Endothelial cell of umbilical vein (primary cell): ENCODE data around the gene GYG1. TPM values are rescaled to one million over a fixed set of nuclear protein-coding genes. Genes with fewer than 3 reads are reported as not detected.

Experiments
- BruUV-seq: library from RNA; stranded (reverse); fragments of 400-500 nt; replicated peaks from 2 replicates; lab custom pipeline; 2021; lab: Mats Ljungman, UMichigan
- CTCF ChIA-PET: fragments of 300-600, 350-600 bp; sonication (Branson Sonifier 250); formaldehyde crosslinking; loops from one replicate; lab custom pipeline; 2021; ENCODE audit warnings: antibody characterized with exemption, inconsistent platforms; lab: Charles Lee
- POLR2A ChIA-PET: fragments of 300-600, 350-600 bp; sonication (Branson Sonifier 250); formaldehyde crosslinking; loops from one replicate; lab custom pipeline; 2021; ENCODE audit warnings: antibody characterized with exemption, inconsistent platforms; lab: Charles Lee
- DNase-seq: peaks from one replicate; pipeline ENCODE4 v3.0.0-alpha.2; 2011; ENCODE audit warnings: low read depth, low spot score
- FAIRE-seq: peaks from 2 replicates; lab custom pipeline; 2011; peaks lifted over from hg19 to GRCh38; lab: Jason Lieb, UNC
- H2AFZ ChIP-seq: 2 replicates; pipeline ENCODE4 v1.6.0; 2012; ENCODE audit warnings: low read depth, low read length, control low read depth, inconsistent platforms
- H3K27ac ChIP-seq: 2 replicates; pipeline ENCODE4 v1.5.1; 2011; ENCODE audit warnings: low read depth, mild to moderate bottlenecking, control low read depth, low read length, moderate library complexity; ENCODE audit not compliant: insufficient read depth
- H3K27me3 ChIP-seq, 2 experiments: 2 replicates each; pipeline versions ENCODE4 v1.6.0 to v1.6.1; 2011; ENCODE audit warnings: low read length in 2 of 2, mixed read lengths in 1 of 2; ENCODE audit not compliant: control insufficient read depth in 2 of 2, insufficient read depth in 2 of 2
- H3K36me3 ChIP-seq, 2 experiments: 2 replicates in 1 of 2; 3 replicates in 1 of 2; pipeline ENCODE4 v1.5.1; 2011; ENCODE audit warnings: low read length in 2 of 2, mild to moderate bottlenecking in 1 of 2, moderate library complexity in 1 of 2; ENCODE audit not compliant: control insufficient read depth in 2 of 2, insufficient read depth in 2 of 2; ENCODE audit errors: extremely low read depth in 1 of 2
- H3K4me1 ChIP-seq: 3 replicates; pipeline ENCODE4 v1.5.1; 2011; ENCODE audit warnings: mild to moderate bottlenecking, low read length; ENCODE audit not compliant: control insufficient read depth, insufficient read depth; ENCODE audit errors: extremely low read depth
- H3K4me2 ChIP-seq: 2 replicates; pipeline ENCODE4 v1.6.1; 2011; ENCODE audit warnings: low read length, control low read depth, mixed read lengths; ENCODE audit not compliant: insufficient read depth
- H3K4me3 ChIP-seq, 3 experiments: fragments of 200-600 bp in 1 of 3; sonication (generic), shearing (Covaris generic) in 1 of 3; replicated peaks in 1 of 3; 2 replicates each; pipeline ENCODE4 v1.5.1; 2011 to 2016; ENCODE audit warnings: control low read depth in 3 of 3, low read length in 3 of 3, mild to moderate bottlenecking in 2 of 3, inconsistent platforms in 1 of 3, low read depth in 1 of 3, moderate library complexity in 1 of 3; ENCODE audit not compliant: insufficient read depth in 1 of 3
- H3K79me2 ChIP-seq: 2 replicates; pipeline ENCODE4 v1.6.0; 2012; ENCODE audit warnings: low read length, inconsistent platforms; ENCODE audit not compliant: control insufficient read depth, insufficient read depth
- H3K9ac ChIP-seq: replicated peaks from 2 replicates; pipeline ENCODE3; 2011; ENCODE audit warnings: low read length, control low read depth; ENCODE audit not compliant: insufficient read depth; ENCODE audit errors: extremely low read depth
- H3K9me1 ChIP-seq: replicated peaks from 3 replicates; pipeline ENCODE4 v1.6.0; 2011; ENCODE audit warnings: mild to moderate bottlenecking, low read length; ENCODE audit not compliant: control insufficient read depth, insufficient read depth; ENCODE audit errors: extremely low read depth
- H3K9me3 ChIP-seq: replicated peaks from 2 replicates; pipeline ENCODE4 v1.5.1; 2012; ENCODE audit warnings: low read length, inconsistent platforms; ENCODE audit not compliant: control insufficient read depth, insufficient read depth
- H4K20me1 ChIP-seq: replicated peaks from 2 replicates; pipeline ENCODE3; 2011; ENCODE audit warnings: mild to moderate bottlenecking, low read length; ENCODE audit not compliant: control insufficient read depth, insufficient read depth; ENCODE audit errors: extremely low read depth
- CTCF ChIP-seq, 2 donors: IDR thresholded peaks; 1 replicate in 1 of 2; 2 replicates in 1 of 2; pipeline ENCODE4 v1.5.1; 2011; ENCODE audit warnings: low read length in 2 of 2, mild to moderate bottlenecking in 2 of 2, moderate library complexity in 2 of 2, control low read depth in 1 of 2, inconsistent platforms in 1 of 2, low read depth in 1 of 2; ENCODE audit not compliant: insufficient read depth in 1 of 2; ENCODE audit errors: extremely low read depth in 1 of 2
- EZH2 ChIP-seq: IDR thresholded peaks from 2 replicates; pipeline ENCODE4 v1.6.1; 2012; ENCODE audit warnings: borderline replicate concordance, low read depth, mild to moderate bottlenecking, moderate library complexity, low read length, inconsistent platforms; ENCODE audit not compliant: severe bottlenecking
- FOS ChIP-seq: IDR thresholded peaks from 2 replicates; pipeline ENCODE4 v1.6.1; 2011; ENCODE audit warnings: mild to moderate bottlenecking, low read length, moderate library complexity, borderline replicate concordance; ENCODE audit not compliant: insufficient read depth
- GATA2 ChIP-seq: IDR thresholded peaks from 2 replicates; pipeline ENCODE4 v1.7.0; 2011; ENCODE audit warnings: low read depth, mild to moderate bottlenecking, moderate library complexity, mixed read lengths, low read length; ENCODE audit not compliant: insufficient read length, insufficient read depth
- JUN ChIP-seq: IDR thresholded peaks from 2 replicates; pipeline ENCODE4 v1.6.1; 2011; ENCODE audit warnings: borderline replicate concordance, low read depth; ENCODE audit not compliant: insufficient read length, insufficient read depth
- MYC ChIP-seq: IDR thresholded peaks from one replicate; pipeline ENCODE4 v1.6.1; 2011; ENCODE audit warnings: mild to moderate bottlenecking, low read depth, low read length
- POLR2A ChIP-seq: IDR thresholded peaks from 2 replicates; pipeline ENCODE4 v1.6.1; 2012; ENCODE audit warnings: low read depth, mild to moderate bottlenecking, control low read depth, low read length
- POLR2AphosphoS5 ChIP-seq: IDR thresholded peaks from 2 replicates; pipeline ENCODE4 v1.6.1; 2012; ENCODE audit warnings: low read depth, mild to moderate bottlenecking, control low read depth, low read length, moderate library complexity; ENCODE audit not compliant: insufficient read depth
- dilution Hi-C: fragments of 300-500 bp; cut with MboI; formaldehyde crosslinking; loops from one replicate; pipeline ENCODE4 v1.15.0; 2019; ENCODE audit warnings: low sequenced_read_pairs; ENCODE audit not compliant: extremely low pct_ligation_motif_present
- intact Hi-C: fragments of 100-400 bp; cut with micrococcal nuclease; formaldehyde crosslinking; loops from one replicate; pipeline ENCODE4 v1.10.0; 2022
- polyA plus RNA-seq, 4 experiments: library from polyadenylated mRNA; depleted of rRNA in 3 of 4; stranded (reverse) in 3 of 4; unstranded in 1 of 4; fragments of >200 nt; gene quantifications; 2 replicates each; pipeline versions ENCODE4 v1.2.1 to v1.2.3, GENCODE V29; 2011 to 2012; ENCODE audit warnings: missing spikeins in 1 of 4
- total RNA-seq: library from RNA; stranded (reverse); gene quantifications from 2 replicates; pipeline ENCODE4 v1.2.3, GENCODE V29; 2021
- TF ChIP-seq, protein P1 (sequence below): IDR thresholded peaks from 2 replicates; pipeline ENCODE4 v1.6.1; 2011; ENCODE audit not compliant: insufficient read depth, insufficient read length

GYG1 gene
- total and polyA plus RNA-seq, 2 donors (not counting 3 experiments of a cell fraction or from before 2014, with no cell fraction given) = 24.7 to 58.5 TPM

GRCh38 chr3:149058198-149058597 is 66.9 kb downstream of the GYG1 start:
- Histone ChIP-seq H3K4me2 (no peak overlapping the region), H3K9me1 (no peaks in the 10 kb centered on the region), H2AFZ (no peak overlapping the region), H3K9me3 (no peaks in the 10 kb centered on the region), H4K20me1 (no peaks in the 10 kb centered on the region), H3K27me3 (no peaks in the 10 kb centered on the region), H3K4me1 (peaks cover 8% of the 10 kb centered on the region), H3K36me3 (peaks cover 3 to 7% of the 10 kb centered on the region in 2 experiments), H3K4me3 (no peak overlapping the region), H3K79me2 (no peaks in the 10 kb centered on the region), H3K27ac (no peak overlapping the region), H3K9ac (no peak overlapping the region)
- ChIA-PET CTCF (interaction anchor here (0.7 kb wide), 1 partner anchor 15 kb away, joined by 3 read pairs; no protein-coding TSS in a partner anchor), POLR2A (no interaction called here)
- no peak for FAIRE-seq
- DNase-seq = no peak
- intact Hi-C loops = no loop called here
- dilution Hi-C loops = no loop called here
- no peak for TF ChIP-seq EZH2
- TF ChIP-seq FOS = no peak
- no peak for TF ChIP-seq MYC
- TF ChIP-seq POLR2A = no peak
- no peak for TF ChIP-seq POLR2AphosphoS5
- TF ChIP-seq, protein P1, sequence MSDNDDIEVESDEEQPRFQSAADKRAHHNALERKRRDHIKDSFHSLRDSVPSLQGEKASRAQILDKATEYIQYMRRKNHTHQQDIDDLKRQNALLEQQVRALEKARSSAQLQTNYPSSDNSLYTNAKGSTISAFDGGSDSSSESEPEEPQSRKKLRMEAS = no peak
- TF ChIP-seq CTCF (IDR thresholded peaks at IDR 0.05; ENCODE audit: extremely low read depth in 1 of 2, insufficient read depth in 1 of 2, low read depth in 1 of 2, low read length in 2 of 2) = no peak
- TF ChIP-seq JUN = no peak
- TF ChIP-seq GATA2 = no peak
- no TSS peak for BruUV-seq
